ENCODE data around the gene MORN5.
A peak's percentile ranks its signal among the peaks of the same experiment; 100 is the strongest.

Gene MORN5

DNA sequence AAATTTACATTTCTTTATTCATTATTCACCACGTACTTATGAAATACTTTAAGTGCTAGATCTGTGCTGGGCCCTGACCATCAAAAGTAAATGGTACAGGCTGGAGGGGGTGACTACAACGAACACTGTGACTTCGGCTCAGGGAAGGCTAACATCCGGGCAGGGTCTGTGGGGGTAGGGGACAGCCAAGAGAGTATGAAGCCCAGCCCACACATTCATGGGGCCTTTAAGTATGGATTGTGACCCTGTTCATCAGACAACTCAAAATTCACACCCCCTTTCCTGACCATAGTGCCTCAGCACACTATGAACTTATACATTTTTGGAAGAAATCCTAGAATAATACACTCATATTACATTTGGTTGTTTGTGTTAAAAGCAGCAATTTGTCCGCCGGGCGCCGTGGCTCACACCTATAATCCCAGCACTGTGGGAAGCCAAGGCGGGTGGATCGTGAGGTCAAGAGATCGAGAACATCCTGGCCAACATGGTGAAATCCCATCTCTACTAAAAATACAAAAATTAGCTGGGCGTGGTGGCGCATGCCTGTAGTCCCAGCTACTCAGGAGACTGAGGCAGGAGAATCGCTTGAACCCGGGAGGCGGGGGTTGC is 33.3 kb downstream of the MORN5 start:
- no peak for DNase-seq

- DNase-seq, result no peak
Observed at GRCh38 chr9:122193651-122194050, 33.9 kb downstream of the MORN5 start.

DNA sequence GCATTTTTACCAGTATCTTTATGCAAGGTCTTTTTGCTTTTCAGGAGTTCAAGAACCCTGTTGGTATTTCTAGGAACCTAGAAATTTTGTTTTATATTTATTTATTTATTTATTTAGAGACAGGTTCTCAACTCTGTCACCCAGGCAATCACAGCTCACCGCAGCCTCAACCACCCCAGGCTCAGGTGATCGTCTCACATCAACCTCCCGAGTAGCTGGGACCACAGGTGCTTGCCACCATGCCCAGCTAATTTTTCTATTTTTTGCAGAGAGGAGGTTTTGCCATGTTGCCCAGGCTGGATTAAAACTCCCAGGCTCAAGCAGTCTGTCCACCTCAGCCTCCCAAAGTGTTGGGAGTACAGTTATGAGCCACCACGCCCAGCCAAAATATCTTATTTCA is 36.2 kb downstream of the MORN5 start:
- no peak for DNase-seq

DNA sequence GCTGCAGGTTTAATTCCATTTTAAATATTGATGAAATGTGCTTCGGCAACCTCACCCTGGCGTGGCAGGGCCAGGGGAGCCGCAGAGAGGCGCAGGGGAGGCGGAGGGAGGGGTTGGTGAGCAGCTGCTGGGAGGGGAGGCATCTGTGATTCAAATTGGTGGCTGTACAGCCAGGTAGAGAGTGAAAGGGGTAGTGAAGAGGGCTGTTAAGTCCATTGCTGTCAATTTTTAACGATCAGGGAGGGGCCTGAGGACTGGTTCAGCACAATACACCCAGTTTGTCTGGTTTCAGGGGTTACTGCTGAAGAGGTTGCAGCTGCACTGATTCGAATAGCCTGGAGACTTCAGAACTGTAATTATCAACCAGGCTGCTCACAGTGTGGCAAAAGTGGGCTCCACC is 37.7 kb downstream of the MORN5 start:
- DNase-seq, result no peak

DNA sequence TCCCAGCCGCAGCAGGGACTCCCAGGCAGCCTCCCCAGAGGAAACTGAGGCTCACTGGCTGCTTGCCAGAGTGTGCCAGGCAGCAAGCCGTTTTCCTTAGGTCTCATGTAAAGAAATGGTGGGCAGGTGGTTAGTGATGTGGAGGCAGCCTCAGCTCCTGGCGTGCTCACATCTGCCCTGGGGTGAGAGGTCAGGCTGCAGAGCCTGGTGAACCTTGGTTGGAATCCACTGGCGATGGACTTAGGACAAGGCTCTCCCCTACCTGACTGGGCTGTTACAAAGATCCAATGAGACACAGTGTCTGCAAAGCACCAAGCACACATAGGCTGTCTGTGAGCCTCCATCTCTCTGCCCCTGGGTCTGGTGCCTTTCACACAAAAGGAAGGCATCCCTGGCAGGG is 38.2 kb downstream of the MORN5 start:
- no peak for DNase-seq

- DNase-seq, result peak; percentile 20
Observed at GRCh38 chr9:122200960-122201595, 41.4 kb downstream of the MORN5 start.

DNA sequence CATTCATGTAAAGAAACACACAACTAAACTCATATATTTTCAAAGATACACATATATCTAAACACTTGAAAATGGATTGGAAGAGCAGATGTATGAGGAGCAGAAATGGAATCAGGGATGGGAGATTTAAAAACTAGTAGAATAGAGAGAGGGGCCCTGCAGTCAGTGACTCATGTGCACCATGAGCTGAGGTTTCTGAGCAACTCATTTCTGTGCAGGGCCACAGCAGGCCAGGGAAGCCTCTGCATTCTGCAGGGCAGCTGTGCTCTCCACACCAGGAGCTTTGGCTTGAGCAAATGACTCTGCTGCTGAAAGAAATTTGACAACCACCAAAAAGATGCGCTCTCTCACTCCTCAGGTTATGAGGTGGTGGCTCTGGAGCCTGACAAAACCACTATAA is 41.9 kb downstream of the MORN5 start:
- DNase-seq, result no peak

GRCh38 chr9:122202111-122202510 is 42.4 kb downstream of the MORN5 start:
- DNase-seq, result no peak

DNA sequence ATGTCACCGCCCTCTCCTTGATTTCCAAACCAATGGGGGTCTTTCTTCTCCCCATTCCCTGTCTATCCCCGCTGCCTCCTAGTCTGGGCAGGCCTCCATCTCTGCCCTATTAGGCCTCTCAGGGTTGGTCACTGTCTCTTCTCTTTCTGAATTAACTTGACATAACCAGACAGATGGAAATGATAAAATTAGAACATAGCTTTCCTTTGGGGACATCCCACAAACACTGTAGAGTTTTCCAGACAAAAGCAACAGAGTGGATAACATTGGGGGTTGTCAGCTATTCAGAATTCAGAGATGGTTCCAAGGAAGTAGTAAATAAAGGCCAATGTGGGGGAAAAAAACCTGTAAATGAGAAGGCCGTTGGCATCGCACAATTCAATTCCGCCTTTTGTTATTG is 44.3 kb downstream of the MORN5 start:
- no peak for DNase-seq

- no peak for DNase-seq
Observed at GRCh38 chr9:122204491-122204890, 44.8 kb downstream of the MORN5 start.

DNA sequence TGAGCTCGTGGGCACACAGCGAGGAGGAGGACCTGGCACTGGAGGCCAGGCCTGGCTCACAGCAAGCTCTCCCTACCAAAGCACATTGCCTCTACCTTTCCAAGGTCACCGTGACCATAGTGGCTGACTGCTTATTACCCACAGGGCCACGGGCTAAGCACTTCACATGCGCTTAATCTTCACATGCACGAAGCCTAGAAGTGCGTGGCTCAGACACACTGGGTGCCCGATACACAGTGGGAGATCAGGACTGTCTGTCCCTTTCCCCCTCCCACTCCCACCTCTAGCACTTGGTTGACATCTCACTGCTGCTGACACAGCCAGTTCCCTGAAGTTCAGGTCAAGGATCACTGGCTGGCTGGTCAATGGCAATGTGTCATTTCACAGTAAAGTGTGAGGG is 45.5 kb downstream of the MORN5 start:
- DNase-seq, result no peak

DNA sequence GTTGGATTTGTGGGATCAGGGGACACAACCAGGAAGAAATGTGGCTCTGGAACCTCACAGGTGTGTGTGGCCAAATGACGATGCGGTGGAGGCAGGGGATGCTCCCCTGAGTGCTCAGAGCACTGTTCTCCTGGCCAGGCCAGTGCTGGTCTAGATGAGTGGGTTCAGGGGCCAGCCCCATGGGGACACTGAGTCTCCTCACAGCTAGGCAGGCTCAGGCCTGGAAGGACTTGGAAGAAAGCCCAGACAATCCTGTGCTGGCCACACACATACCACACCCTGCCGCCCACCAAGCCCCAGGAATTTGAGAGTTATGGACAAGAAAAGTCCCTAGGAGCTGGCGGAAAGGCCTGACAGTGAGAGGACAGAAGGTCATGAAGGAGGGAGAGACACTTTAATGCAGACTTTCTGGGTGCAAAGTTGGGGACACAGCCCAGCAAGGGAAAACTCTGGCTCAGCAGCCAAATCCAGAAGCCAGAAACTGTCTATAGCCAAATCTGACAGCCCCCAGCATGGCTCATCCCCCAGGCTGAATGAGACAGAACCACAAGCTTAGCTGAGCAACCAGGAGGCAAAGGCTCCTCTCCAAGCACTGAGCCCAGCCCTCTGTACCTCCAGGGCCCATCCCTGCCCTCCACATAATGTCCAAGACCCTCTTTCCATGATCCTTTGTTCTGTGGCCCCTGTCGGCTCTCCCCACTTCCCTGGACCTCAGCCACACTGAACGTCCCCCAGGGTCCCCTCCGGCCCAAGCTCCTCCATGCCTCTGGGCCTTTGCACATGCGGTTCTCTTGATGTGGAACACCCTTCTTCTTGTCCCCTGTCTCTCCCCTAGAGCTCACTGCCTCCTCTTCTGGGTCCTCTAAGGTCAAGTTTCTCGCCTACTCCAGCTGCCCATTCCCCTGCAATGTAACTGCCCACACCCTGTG is 46.7 kb downstream of the MORN5 start:
- no peak for DNase-seq

DNA sequence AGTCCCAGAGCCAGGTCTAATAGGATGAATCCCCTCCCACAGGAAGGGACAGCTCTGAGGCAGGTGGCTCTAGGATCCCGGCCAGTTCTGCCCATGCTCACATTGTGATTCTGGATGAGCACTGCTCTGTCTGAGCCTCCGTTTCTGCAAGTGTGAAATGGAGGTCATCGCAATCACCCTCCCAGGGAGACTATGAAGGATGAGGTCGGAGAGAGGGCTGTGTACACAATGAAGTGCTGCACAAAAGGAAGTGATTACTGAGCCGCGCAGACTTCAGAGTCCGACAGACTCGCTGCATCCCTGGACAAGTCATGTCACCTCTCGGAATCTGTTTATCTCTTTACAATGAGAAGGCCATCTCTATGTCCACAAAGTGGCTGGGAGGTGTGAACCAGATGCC is 47.4 kb downstream of the MORN5 start:
- no peak for DNase-seq

GRCh38 chr9:122209451-122209850 is 49.7 kb downstream of the MORN5 start:
- DNase-seq, result no peak

DNA sequence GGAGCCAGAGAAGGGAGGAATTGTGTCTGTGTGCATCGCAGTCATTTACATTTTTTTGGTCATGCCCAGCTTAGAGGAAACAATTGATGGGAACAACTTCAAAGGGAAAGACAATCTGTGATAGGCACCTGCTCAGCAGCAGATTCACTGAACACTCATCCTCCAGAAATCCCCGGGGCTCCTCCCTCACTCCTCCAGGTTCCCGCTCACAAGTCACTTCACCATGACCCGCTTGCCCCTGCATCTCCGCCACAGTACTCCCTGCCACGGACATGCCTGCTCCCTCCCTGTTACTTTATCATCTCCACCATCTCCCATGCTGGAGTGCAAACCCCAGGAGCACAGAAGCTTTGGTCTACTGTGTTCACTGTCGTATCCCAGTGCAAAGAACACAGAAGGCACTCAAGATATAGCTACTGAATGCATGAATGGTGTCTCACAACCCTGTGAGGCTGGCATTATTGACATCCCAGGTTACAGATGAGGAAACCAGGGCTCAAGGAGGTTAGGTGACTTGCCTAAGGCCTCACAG is 52.8 kb downstream of the MORN5 start:
- DNase-seq, result no peak

DNA sequence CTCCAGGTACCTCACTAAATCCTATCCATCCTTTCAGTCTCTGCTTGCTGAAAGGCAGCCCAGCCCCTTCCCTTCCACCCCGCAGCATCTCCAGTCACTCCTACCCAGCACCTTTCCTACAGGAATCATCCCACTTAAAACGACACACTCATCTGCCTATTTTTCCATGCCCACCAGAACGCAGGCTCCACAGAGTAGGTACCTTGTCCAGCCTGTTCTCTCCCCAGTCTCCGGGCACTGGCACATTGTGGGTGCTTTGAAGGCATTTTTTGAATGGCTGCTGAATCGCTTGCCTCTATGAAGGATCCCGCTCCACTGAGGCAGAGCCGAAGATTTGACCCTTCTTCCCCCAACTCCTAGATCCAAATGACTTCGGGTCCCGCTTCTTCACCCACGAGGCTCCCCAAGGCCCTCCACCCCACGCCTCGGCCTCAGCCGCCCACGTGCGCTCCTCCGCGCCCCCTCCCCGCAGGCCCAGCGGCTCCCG is 53.4 kb downstream of the MORN5 start:
- DNase-seq, result no peak

- peak; percentile 20 for DNase-seq
Observed at GRCh38 chr9:122213589-122214413, 54.1 kb downstream of the MORN5 start.

- DNase-seq, result no peak
Observed at GRCh38 chr9:122214507-122214906, 54.8 kb downstream of the MORN5 start.

DNA sequence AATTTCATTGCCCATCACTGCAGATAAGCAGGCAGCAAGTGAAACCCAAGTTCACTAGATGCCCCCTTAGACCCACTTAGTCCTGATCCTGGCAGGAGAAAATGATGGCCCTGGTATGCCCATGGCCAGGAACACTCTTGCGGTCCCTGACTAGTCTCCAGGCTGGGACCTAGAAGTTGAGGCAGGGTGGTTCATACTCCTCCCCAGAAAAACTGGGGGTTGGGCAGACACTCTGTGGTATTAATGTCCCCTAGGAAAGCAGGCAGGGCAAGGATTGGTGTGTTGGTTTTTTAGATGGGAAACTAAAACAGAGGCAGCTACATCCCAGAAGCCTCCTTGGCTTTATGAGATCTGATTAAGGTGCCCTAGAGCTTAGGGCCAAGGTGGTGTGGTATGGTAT is 56.0 kb downstream of the MORN5 start:
- DNase-seq, result no peak

DNA sequence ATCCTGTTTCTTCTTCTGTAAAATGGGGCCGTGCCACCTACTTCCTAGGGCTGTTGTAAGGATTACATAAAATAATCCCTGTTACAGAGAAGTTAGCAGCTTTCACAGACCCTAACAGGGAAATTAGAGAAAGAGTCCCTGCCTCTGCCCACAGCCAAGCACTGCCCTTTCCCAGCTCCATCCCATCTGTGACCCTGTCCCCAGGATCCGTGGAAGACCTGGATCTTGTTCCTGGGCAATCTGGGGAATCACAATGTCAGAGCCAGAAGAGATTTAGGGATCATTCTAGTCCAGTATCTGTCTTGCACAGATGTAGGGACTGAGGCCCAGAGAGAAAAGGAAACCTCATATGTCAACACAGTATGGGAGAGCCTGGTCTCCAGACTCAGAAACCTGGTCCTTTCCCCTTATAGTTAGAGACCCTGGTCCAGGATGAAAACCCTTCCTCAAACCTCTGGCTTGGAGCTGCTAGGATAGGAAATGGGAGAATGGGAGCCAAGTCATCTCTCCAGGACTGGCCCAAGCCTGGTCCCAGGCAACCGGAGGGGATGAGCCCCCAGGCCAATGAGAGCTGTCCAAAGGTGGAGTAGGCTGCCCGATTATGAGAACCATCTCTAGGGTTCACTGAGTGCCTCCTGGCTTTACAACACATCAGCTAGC is 56.6 kb downstream of the MORN5 start:
- DNase-seq, result no peak

DNA sequence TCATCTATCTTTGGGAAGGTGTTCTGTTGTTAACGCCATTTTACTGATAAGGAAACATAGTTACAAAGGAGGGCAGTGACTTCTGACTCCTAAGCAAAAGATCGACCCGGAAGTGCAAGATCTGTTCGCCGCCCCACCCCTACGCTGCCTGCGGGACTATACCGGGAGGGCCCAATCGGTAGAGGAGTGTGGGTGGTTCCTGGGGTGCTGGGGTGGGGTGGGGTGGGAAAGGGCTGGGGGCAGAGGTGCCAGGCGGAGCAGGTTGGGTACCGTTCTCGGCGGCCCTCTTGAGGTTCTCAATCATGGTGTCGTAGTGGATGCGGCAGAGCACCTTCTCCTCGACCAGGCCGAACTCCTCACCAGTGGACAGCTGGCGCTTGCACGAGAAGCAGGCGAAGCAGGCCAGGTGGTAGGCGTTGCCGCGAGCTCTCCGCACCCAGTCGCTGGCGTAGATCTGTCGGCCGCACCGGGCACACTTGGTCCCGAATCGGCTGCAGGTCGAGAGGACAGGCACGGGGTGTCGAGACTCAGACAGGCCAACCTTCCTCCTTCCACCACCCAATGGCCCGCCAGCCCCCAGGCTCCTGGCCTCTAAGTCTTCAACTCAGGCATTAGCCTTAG is 57.2 kb downstream of the MORN5 start:
- DNase-seq, result no peak

- DNase-seq, result no peak
Observed at GRCh38 chr9:122217640-122218039, 57.9 kb downstream of the MORN5 start.

All from MV-4-11 (cell line).